GM18498 (cell line): ENCODE results near the gene ITPR3.

ENCODE experiments used
- ATAC-seq: cut with Tn5 transposase; IDR thresholded peaks from one replicate; pipeline ENCODE4 v1.9.1; 2021; ENCODE audit warnings: mild to moderate bottlenecking, moderate library complexity; ENCODE audit not compliant: unreplicated experiment

ITPR3 gene

DNA sequence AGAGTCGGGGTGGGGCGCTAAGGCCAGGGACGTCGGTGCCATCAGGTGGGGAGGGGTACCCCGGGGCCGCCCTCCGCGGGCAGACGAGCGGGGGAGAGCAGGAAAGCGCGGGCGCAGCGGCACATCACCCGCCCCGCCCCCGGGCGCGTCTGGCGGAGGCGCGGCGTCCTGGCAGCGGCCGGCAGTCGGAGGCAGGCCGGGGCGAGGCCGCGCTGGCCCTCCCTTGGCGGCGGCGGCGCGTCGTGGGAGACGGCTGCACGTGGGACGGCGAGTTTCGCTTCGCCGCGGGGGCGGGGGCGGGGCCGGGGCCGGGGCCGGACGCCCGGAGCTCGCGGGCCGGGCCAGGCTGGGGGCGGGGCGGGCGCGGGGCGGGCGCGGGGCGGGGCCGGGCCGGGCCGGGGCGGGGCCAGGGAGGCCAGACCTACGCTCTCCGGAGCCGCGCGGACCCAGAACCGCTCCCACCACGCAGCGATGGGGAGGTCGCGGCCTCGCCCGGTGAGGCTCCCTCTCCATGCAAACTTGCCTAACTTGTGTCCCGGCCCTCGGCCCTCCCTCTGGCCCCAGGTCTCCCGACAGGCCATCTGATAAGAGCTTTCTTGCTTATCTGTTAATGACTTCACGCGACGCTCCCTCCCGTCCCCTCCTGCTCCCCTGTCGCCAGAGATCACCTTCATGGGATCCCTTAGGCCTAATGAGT, 12.5 kb downstream of the ITPR3 start:
- ATAC-seq = peak; percentile 74

DNA sequence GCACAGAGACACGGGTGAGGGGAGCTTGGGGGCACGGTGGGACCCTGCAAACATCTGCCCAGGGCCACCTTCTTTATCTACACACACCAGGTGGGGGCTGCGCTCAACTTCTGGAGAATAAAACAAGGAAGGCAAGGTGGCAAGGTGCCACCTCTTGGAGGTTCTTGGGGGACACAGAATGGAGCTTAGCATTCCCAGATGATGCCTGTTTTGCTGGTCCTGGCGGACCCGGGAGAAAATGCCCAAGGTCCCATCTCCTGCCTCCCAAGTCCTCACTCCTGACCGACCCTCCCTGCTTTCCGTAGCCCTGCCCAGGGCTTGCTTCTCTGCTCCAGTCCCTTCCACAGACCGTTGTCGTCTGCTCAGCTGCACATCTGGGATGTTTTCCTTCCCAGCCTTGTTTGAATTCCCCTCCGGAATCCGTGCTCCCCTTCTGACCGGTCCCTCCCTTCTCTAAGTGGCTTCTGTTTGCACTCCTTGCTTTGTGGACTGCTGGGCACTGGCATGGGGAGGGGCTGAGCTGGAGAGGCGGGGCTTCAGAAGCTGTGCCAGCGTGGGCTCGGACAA, 13.1 kb downstream of the ITPR3 start:
- ATAC-seq = no peak

DNA sequence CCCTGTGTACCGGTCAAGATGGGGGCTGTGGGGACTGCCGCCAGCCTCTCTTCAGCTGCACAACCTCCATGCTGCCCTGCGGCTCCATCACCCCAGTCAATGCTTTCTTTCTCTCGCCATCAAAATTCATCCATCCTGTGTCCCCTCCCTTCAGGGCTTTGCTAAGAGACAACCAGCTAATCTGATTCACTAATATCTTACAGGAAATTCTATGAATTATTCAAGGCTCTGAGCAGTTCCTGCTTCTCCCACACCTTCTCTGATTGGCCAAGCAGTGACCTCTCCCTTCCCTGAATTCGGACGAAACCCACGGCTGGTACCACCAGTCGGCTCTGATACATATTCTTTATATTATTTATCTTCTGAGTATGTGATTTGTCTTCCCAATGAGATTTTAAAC, 13.8 kb downstream of the ITPR3 start:
- ATAC-seq = no peak

DNA sequence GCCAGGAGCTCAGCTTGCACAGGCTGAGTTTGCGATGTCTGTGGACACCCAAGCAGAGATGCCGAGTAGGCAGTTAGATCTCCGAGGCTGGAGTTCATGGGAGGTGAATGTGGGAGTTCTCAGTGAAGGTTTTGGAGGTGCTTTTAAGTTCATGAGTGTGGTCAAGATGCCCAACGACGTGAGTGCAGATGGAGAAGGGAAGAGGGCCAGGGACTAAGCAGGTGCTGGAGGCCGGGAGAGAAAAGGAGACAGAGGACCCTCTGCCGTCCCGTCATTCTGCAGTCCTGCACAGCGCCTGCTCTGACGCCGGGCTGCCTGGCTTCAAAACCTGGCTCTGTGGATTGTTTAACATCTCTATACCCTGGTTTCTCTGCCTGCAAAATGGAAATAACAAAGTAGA, 15.5 kb downstream of the ITPR3 start:
- ATAC-seq = no peak

DNA sequence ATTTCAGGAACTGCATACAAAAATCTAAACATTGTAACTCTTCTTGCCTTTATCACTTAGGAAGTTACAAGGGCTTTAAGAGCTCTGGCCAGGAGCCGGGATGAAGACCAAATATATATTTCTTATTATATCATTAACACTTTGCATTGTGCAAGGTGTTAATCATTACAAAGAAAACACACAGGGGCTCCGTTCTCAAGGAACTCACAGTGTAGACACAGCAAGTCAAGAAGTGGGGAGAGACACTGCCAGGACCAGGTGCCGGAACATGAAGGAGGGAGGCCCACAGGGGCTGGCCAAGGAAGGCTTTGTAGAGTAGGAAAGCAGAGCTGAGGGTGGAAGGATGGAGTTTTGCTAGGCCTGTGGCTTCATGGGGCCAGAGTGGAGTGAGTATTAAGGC, 17.4 kb downstream of the ITPR3 start:
- no peak for ATAC-seq

DNA sequence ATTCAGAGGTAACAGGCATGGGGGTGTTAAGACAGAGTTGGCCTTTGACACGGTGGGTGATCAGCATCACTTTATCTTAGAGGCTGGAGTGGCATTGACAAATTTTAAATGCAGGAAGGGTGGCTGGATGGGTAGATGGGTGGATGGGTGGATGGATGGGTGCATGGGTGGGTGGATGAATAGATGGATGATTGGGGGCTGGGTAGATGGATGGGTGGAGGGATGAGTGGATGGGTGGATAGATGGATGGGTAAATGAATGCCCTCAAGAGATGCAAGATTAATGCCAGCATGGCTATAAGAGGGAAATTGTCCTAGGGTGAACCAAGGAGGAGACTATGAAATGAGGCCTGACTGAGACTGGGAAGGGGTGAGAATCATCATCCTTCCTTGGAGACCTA, 18.4 kb downstream of the ITPR3 start:
- ATAC-seq = no peak

DNA sequence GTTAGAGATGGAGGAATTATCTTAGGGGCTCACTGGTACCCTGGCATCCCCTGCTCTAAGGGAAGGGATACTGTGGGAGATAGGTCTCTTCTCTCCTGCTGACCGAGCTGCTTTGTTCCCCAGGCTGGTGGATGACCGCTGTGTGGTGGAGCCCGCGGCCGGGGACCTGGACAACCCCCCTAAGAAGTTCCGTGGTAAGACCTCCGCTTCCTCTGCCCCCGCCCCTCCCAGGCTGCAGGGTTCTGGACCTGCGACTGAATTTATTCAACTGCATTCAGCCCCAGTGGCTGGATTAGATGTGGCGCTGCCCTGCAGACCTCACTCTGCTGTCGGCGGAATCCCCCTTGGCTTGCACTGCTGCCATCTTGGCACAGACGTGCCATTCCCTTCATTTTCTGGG, 19.2 kb downstream of the ITPR3 start:
- ATAC-seq = no peak

DNA sequence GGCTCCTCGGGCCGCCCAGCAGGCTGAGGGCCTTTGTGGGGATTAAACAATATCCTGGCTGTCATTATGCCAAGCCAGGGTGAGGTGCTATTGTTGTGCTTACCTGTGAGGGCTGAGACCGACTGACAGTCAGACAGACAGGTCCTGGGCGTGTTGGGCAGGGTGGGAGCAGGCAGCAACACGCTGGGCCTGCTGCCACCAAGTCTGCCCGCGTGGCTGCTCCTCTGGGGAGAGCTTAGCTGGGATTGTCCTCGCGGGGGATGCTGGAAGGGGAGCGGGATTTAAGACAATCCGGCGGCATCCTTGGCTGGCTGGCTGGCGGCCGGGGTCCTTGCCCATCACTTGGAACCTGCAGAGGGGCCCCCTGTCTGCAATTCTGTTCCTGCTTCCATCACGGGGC, 20.0 kb downstream of the ITPR3 start:
- ATAC-seq = no peak

DNA sequence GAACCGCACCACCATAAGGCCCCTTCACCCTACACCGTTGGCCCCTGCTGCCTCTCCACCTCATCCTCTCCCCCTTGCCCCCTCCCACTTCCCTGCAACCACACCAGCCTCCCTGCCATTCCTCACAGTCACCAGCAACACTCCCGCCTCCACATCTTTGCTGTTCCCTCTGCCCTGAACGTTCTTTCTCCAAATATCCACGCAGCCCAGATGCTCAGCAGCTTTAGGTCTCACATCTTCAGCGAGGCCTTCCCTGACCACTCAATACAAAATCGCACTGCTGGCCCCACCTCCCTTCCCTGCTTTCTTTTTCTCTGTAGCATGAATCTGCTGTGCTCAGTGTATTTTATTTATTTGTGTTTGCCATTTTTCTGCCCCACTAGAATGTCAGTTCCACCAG, 20.5 kb downstream of the ITPR3 start:
- no peak for ATAC-seq

DNA sequence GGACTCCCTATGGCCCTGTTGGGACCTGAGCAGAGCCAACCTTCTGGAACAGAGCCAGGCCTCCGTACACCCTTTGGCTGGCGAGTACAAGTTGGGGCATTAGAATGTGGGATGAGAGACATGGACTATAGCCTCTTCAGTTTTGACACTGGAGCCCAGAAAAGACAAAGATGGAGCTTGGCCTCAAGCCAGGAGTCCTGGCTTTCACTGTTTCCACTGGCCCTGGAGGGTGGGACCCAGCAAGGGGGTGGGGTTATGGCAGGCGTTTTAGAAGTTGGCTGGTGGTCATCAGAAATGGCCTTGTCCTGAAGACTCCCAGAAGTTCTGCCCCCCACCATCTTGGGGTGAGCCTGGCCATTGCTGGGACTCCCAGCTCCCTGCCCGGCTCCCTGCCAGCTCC, 21.8 kb downstream of the ITPR3 start:
- ATAC-seq = no peak

DNA sequence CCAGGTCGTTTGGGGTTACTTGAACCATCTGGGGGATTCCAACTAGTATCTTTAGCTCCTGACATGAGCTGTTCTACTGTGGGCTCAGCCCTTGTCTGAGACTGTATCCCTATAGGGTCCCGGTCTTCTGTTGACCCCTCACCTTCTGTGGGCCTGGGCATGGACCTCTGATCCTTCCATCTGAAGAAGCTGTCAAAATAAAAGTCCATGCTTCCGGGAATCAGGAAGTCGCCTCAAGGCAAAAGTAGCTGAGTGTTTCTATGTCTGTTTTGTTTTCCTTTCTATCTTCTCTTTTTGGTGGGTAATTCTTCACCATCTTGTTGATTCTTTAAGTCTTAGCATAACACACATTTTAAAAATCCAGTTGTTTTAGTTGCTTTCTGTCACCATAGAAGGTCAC, 30.3 kb downstream of the ITPR3 start:
- no peak for ATAC-seq

DNA sequence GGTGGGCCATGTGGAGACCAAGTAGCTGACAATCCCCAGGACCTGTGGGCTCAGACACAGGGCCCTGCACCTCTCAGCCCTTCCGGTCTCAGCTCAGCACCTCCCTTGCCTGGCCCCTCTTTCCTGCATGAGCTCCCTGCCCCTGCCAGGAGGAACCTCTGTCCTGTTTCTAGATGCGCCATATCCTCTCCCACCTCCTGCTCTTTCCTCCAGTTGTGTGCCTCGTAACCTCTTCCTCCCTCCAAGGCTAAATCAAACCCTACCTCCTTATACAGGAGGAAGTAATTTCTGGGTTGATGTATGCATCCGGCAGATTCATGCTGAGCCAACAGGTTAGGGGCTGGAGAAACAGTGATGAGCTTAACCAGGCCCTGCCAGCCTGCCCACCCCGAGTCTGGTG, 30.9 kb downstream of the ITPR3 start:
- no peak for ATAC-seq

DNA sequence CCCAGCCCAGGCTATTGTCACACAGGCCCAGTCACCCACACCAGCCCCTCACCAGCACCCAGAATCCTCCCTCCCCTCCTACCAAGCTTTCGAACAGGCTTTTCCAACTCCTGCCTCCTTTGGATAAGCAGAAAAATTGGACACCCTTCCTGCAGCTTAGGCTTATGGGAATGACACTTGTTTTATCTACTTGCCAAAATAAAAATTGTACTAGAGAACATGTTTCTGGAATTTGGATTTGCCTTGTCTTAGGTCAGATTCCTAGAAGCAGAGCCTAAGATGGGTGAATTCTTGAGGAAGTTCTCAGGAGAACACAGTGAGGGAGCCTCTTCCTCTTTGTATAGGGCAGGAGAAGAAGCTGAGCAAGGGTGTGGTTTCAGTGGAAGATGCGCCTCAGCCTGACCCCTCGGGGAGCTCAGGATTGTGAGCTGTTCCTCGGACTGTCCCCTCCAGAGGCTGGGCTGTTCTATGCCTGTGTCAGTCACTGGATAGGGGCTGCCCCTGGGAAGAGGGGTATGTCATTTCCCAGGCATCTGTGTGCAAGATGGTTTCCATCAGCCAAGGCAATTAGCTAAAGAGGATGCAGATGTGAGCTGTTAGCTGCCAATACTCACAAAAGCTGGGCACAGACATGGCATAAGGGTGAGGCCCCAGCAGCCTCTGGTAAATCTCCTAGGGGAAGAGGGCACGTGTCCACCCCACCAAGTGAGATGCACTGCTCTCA, 33.9 kb downstream of the ITPR3 start:
- ATAC-seq = no peak

DNA sequence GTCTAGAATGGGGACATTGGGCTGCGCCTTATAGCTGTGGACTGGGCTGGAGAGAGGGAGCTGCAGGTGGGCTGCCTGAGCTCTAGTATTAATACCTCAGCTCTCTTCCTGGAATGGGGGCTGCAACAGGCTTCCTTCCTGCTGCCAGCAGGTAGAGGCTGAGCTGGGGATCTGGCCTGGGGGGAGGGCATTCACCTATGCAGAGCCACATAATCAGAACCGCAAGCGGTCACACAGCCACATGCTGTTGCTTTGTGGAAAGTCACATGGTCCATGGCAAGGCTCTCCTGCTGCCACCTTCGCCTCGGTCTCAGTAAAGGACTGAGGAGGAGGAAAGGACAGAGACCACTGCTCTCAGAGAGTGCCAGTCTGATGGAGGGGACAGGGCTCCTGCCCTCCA, 35.7 kb downstream of the ITPR3 start:
- no peak for ATAC-seq

DNA sequence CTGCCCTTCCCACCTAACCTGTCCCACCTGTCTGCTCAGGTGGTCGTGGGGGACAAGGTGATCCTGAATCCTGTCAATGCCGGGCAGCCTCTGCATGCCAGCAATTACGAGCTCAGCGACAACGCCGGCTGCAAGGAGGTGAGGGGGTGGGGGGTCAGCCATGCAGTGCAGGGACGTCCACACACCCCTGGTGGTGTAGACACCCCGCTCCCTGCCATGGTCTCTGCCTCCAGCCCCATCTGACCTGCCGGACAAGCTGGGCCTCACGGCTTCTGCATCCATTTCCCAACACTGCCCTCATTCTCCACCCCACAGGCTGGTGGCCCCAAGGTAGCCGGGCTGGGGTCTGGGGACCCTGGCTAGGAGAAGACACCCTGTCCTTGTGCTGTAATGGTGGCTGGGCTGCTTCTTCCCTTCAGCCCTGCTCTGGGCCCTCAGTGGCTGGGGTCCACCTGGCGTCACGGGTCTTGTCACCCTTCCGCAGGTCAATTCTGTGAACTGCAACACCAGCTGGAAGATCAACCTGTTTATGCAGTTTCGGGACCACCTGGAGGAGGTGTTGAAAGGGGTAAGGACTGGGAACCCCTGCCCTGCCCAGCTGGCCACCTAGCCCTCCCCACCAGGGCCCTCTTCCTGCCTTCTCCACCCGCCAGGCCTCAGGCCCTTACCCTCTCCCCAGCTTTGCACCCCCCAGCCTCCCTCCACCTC, 38.0 kb downstream of the ITPR3 start:
- ATAC-seq = no peak

DNA sequence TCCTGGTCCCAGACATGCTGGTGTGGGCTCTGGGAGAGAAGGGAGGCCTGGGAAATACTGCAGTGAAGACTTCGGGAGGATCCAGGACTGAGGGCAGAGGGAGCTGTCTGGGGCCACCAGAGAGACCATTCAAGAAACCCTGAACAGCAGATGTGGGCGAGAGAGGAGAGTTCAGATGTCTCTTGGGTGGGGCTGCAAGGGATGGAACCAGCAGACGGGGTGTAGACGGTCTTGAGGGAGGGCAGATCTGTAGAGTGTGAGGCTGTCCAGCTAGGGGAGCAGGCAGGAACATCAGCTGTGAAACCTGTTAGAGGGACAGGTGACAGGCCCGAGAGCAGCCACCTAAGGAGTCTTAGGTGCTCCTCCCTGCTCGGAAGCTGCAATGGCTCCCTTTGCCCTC, 38.9 kb downstream of the ITPR3 start:
- no peak for ATAC-seq

DNA sequence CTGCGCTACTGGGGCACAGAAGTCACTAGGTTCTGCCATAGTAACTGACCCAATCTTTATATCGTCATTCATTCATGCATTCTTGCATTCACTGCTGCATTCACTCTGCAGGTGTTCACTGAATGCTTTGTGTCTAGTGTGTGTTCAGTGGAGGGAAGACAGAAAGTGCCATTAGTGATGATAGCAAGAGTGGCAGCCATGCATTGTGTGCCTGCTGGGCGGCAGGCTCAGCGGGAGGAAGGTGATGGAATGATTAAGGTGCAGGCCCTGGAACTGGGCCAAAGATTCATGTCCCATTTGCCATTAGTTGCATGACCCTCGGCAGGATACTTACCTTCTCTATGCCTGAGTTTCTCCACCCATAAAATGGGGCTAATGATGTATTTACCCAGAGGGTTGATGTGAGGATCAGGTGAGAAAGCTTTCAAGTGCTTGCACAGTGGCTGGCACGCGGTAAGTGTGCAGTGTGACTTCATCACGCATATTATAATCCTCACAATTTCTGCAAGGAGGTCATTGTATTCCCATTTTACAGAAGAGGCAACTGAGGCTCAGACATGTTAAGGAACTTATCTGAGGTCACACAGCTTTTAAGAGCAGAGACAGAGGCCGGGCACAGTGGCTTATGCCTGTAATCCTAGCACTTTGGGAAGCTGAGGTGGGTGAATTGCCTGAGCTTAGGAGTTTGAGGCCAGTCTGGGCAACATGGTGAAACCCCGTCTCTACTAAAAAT, 40.1 kb downstream of the ITPR3 start:
- ATAC-seq = no peak

DNA sequence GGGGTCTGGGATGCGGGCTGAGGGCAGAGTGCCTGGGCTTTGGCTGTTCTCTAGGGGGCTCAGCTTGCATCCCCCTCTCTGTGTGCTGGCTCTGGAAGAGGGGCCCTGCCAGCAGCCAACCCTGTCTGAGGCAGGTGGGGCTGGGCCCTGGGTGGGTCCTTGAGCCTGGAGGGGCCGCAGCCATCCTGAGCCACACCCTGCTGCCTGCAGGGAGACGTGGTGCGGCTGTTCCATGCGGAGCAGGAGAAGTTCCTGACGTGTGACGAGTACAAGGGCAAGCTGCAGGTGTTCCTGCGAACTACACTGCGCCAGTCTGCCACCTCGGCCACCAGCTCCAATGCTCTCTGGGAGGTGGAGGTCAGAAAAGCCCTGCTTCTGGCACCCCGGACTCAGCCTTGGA, 41.2 kb downstream of the ITPR3 start:
- no peak for ATAC-seq

DNA sequence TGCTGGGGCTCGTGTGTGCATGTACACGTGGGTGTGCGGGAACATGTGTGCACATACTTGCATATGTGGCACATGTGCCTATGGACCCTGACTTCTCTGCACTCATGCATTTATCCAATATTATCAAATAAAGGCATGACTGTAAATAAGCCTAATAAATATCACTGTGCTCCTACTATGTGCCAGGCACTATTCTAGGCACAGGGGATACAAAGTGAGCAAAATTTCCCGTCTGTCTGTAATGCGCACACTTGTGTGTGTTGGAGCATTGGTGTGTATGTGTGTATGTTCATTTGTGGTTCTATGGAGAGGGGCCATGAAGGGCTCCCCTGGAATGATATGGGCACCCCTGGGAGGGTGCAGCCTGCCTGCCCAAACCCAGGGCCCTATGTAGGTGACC, 41.9 kb downstream of the ITPR3 start:
- ATAC-seq = no peak

DNA sequence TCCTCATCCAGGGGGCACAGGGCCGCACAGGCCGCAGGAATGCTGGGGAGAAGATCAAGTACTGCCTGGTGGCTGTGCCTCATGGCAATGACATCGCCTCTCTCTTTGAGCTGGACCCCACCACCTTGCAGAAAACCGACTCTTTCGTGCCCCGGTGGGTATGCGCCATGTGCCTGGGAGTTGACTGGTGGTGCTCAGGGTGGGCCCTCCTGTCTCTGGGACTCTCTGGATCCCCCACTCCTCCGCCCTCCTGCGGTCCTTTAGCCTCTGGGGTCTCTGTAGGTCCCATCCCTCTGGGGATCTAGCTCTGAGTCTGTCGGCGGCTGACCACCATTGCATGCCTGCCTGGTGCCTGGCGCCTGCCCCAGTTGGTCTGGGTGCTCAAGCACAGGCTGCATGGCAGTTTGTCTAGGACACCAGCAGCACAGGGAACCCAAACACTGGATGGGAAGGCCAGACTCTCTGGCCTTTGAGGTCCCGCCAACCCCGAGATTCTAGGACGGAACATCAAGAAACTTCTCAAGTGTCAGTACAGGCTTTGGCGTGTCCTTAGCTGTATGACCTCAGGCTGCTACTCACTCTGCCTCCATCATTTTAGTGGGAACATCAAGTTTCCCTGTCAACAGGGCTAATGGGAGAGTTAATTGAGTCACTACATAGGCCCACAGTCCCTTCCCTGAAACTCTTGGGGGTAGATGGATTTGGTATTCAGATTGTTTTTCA, 42.8 kb downstream of the ITPR3 start:
- ATAC-seq = no peak
